Inflammatory macrophage (primary cell): ENCODE data around the gene CRISPLD2.
"Not testable (repeated sequence)": the region's sequence is repeated elsewhere in the genome, so short reads cannot be mapped to it uniquely, and the experiment has no call there.

Experiments used
- DNase-seq, 2 donors: peaks; one replicate each; pipeline ENCODE4 v3.0.0-alpha.2; 2020 to 2022

The CRISPLD2 gene

DNA sequence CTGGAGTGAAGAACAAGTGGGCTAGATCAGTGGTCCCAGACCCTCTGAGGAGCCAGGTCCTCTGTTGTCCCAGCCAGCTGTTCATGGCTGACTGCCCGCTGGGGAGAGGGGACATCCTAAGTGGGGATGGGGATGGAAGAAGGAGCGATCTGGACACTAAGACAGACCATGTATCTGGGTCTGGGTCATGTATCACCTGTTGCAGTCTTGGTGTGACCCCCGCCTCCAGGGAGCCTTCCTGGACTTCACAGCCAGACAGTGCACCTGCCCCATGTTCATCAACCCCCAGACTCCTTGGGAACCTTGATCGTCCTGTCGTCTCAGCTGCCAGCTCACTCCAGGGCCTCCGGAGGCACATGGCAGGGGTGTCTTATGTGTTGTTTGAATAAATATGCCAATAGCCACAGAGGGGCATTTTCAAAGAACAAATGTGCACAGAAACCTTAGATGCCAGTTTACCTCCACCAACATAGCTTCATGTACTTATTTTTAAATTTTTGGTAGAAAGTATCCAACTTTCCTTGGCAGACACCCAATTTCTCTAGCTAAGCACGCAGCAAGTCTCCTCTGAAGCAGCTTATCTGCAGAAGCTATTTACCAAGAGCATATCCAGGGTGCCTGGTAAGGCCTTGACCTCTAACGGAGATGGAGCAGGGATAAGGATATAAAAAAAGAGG is 43.2 kb downstream of the CRISPLD2 start:
- DNase-seq = no peak

GRCh38 chr16:84863481-84863814 is 43.7 kb downstream of the CRISPLD2 start:
- DNase-seq = no peak

GRCh38 chr16:84864326-84864955 is 44.7 kb downstream of the CRISPLD2 start:
- DNase-seq = no peak

DNA sequence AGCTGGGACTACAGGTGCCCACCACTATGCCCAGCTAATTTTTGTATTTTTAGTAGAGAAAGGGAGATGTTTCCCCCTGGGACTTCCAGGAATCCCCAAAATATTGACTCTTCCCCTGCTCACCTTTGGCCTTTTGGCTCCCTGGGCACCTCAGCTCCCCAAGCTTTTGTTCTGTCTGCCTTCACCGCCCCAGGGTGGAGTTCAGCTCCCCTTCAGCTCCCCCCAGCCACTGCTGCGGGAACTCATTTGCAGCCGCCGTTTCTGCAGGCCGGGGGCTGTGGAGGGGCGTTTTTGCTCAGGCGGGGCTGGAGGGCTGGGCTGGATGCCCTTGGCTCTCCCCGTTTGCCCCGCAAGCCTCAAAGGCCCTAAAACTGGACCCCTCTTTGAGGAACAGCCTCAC is 47.9 kb downstream of the CRISPLD2 start:
- no peak for DNase-seq

DNA sequence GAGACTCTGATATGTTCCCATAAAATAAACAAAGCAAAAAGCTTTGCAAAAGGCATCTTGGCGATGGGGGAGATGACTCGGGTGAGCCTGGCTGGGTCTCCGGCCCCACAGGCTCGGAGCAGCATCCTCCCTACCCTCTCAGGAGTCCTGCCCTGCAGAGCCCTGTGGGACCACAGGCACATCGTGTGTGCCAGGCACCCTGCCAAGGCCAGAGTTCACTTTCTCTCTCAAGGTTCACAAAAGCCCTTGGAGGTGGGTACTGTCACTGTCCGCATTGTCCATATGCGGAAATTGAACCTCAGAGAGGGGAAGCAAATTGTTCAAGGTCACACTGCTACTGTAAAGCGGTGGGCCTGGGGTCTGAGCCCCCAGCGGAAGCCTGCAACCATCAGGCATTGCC is 48.5 kb downstream of the CRISPLD2 start:
- no peak for DNase-seq

GRCh38 chr16:84868829-84869472 is 49.2 kb downstream of the CRISPLD2 start:
- DNase-seq = no peak

DNA sequence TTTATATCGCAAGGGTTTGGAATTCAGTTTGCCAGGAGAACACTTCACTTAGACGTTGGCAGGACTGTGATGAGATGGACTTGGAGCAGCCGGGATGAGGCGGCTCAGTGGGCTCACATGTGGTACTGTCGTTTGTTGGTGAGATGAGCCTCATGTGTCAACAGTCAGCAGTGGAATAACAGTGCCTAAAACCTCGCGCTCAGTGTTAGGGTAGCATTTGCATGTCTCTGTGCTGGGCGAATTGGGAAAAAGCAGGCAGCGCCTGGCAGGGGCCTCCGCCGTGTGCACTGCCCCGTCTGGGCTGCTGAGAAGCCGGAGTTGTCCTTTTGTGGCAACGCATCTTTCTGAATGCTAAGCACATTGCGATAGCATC is 49.7 kb downstream of the CRISPLD2 start:
- no peak for DNase-seq

- DNase-seq = not testable (repeated sequence)
These were observed 53.2 kb downstream of the CRISPLD2 start for GRCh38 chr16:84872971-84873370.

- DNase-seq = no peak
These were observed 54.2 kb downstream of the CRISPLD2 start for GRCh38 chr16:84874004-84874435.

- DNase-seq = no peak
These were observed 54.8 kb downstream of the CRISPLD2 start for GRCh38 chr16:84874553-84874952.

DNA sequence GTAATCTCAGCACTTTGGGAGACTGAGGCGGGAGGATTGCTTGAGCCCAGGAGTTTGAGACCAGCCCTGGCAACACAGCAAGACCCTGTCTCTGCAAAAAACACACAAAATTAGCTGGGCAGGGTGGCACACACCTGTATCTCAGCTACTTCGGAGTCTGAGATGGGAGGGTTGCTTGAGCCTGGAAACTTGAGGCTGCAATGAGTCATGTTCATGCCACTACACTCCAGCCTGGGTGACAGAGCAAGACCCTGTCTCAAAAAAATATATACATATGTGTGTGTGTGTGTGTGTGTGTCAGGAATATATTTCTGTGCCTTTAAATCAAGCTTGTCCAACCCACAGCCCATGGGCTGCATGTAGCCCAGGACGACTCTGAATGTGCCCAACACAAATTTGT is 55.2 kb downstream of the CRISPLD2 start:
- no peak for DNase-seq

DNA sequence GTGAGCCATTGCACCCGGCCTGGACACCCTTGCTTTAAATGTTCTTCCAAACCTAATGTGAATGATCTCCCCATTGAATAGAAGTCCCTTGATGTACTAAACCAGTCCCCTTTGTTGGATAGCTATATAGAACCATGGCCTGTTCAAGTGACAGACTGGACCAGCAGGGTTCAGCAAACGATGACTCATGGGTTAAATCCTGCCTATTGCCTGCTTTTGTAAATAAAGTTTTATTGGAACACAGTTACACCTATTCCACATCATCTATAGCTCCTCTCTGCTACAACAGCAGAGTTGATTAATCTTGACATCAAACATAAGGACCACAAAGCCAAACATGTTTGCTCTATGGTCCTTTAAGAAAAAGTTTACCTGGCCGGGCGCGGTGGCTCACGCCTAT is 56.1 kb downstream of the CRISPLD2 start:
- no peak for DNase-seq

DNA sequence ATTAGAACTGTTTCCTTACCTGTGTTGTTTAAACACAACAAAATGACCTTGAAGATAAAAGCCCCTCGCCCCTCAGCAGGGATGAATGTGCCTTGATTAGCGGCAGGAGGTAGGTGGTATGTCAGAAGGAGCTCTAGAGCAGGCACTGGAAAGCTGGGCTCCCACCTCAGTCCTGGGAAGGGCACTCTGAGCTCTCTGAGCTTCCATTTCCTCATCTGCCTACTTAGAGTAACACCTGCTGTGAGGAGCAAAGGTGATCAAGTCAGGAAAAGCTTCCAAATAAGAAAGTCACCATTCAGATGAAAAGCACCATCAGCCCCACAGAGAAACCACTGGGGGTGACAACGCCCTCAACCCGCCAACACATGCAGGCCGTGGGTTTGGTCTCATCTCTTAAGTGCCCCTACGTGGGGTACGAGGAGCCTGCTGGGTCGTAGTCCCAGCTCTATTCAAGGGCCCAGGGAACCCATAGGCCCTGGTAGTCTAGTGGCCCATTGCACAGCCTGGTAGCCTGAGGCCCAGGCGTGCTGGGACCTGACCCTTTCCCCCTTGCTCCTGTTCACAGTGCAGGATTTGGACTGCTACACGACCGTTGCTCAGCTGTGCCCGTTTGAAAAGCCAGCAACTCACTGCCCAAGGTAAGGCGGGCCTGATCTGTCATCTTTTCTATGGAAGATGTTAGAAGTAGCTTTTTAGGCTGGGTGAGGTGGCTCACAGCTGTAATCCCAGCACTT is 57.3 kb downstream of the CRISPLD2 start:
- DNase-seq = no peak

GRCh38 chr16:84878770-84879169 is 59.0 kb downstream of the CRISPLD2 start:
- DNase-seq = no peak

GRCh38 chr16:84879569-84880487 is 60.0 kb downstream of the CRISPLD2 start:
- DNase-seq = no peak

GRCh38 chr16:84881702-84882521 is 62.1 kb downstream of the CRISPLD2 start:
- no peak for DNase-seq

- DNase-seq = no peak
These were observed 63.5 kb downstream of the CRISPLD2 start for GRCh38 chr16:84883301-84883700.

DNA sequence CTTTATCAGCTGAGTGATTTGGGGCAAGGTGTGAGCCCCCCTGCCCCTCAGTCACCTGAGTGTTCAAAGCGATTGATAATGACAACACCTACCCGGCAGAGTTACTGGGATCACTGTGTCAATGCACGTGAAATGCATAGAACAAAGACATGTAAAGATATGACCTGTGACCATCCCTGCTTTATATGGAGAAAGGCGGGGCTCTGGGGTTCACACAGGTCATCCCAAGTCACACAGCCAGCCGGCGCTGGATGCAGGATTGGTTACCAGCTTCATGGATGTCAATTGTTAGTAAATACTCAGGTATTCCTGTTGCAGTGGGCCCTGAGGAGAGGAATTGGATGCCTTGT is 64.4 kb downstream of the CRISPLD2 start:
- DNase-seq = no peak

- DNase-seq = no peak
These were observed 65.0 kb downstream of the CRISPLD2 start for GRCh38 chr16:84884596-84885341.

GRCh38 chr16:84885342-84885910 is 65.6 kb downstream of the CRISPLD2 start:
- DNase-seq = no peak
